ENCODE measurements around the gene NEGR1. TPM values are rescaled to one million over a fixed set of nuclear protein-coding genes. Genes with fewer than 3 reads are reported as not detected.

The NEGR1 gene
- polyA plus RNA-seq, 1 donor from 2014 or later: 47.4 TPM

DNA sequence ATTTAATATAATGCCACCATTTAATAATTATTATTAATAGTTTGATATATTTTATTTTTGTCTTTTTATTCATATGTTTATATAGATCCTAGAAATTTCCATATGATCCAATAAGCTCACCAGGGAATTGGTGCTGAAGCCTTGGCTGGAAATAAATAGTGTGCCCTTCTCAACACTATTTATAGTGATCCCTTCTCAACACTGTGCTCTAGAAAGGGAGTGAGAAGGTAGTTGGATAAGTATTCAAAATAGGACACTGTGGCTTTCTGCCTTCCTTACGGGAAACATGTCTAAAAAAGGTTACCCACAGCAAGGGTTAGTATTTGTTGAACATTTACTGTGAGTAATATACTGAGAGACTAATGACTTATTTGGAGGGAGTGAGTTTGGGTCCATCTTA lies 496.1 kb downstream of the NEGR1 start:
- H3K4me2 ChIP-seq (ENCODE audit: low read length): no peak overlapping the region
- H3F3A ChIP-seq (ENCODE audit: insufficient read depth, low read length, poor library complexity, severe bottlenecking): no peaks in the 10 kb centered on the region
- H3K9me3 ChIP-seq (ENCODE audit: low read length): no peaks in the 10 kb centered on the region
- H3K79me2 ChIP-seq (replicated peaks; ENCODE audit: insufficient read depth, low read length): no peaks in the 10 kb centered on the region
- H4K20me1 ChIP-seq (ENCODE audit: insufficient read depth): no peaks in the 10 kb centered on the region
- no peak overlapping the region for H3K9ac ChIP-seq (ENCODE audit: low read length)
- no peaks in the 10 kb centered on the region for H3K36me3 ChIP-seq (ENCODE audit: insufficient read depth, low read length)
- H2AFZ ChIP-seq (ENCODE audit: low read depth, low read length): no peak overlapping the region
- H3K9me2 ChIP-seq (ENCODE audit: insufficient read depth, low read length): no peaks in the 10 kb centered on the region
- H3K4me3 ChIP-seq (ENCODE audit: low read length): no peak overlapping the region
- H3K27ac ChIP-seq (ENCODE audit: low read length): no peak overlapping the region
- H3K27me3 ChIP-seq (ENCODE audit: insufficient read depth, low read depth, low read length): no peaks in the 10 kb centered on the region
- no peak for TF ChIP-seq EZH2 (IDR thresholded peaks at IDR 0.05; ENCODE audit: borderline replicate concordance, insufficient read depth, low read length, poor library complexity, severe bottlenecking)

DNA sequence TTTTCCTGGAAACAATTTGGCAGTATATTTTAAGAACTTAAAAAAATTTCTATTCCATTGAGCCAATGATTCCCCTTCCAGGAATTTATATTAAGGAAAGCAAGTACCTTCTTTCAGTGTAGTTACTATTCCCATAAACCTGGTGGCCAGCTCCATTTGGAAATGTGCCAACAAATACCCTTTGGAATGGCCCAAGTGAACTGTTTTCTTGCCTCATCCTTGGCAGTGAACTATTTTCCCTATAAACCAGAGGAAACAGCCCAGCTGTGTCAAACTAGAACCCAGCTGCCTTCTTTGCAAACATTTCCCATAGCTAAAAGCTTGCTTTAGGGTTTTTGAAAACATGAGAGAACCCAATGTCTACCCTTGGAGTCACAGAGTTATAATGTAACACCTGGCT lies 496.9 kb downstream of the NEGR1 start:
- Histone ChIP-seq H3K4me3 (ENCODE audit: low read length) (no peak overlapping the region), H3K27ac (ENCODE audit: low read length) (no peak overlapping the region), H4K20me1 (ENCODE audit: insufficient read depth) (no peaks in the 10 kb centered on the region), H3K79me2 (replicated peaks; ENCODE audit: insufficient read depth, low read length) (no peaks in the 10 kb centered on the region), H3F3A (ENCODE audit: insufficient read depth, low read length, poor library complexity, severe bottlenecking) (no peaks in the 10 kb centered on the region), H3K9ac (ENCODE audit: low read length) (no peak overlapping the region), H3K27me3 (ENCODE audit: insufficient read depth, low read depth, low read length) (no peaks in the 10 kb centered on the region), H3K36me3 (ENCODE audit: insufficient read depth, low read length) (no peaks in the 10 kb centered on the region), H3K9me2 (ENCODE audit: insufficient read depth, low read length) (no peaks in the 10 kb centered on the region), H2AFZ (ENCODE audit: low read depth, low read length) (no peak overlapping the region), H3K4me2 (ENCODE audit: low read length) (no peak overlapping the region), H3K9me3 (ENCODE audit: low read length) (no peaks in the 10 kb centered on the region)
- TF ChIP-seq EP300 (conservative IDR thresholded peaks at IDR 0.05; ENCODE audit: poor library complexity, severe bottlenecking) (no peak), SMC3 (conservative IDR thresholded peaks at IDR 0.05; ENCODE audit: poor library complexity) (no peak), EZH2 (IDR thresholded peaks at IDR 0.05; ENCODE audit: borderline replicate concordance, insufficient read depth, low read length, poor library complexity, severe bottlenecking) (no peak), MXI1 (conservative IDR thresholded peaks at IDR 0.05; ENCODE audit: poor library complexity, severe bottlenecking) (no peak), POLR2AphosphoS5 (IDR thresholded peaks at IDR 0.05) (no peak), RAD21 (conservative IDR thresholded peaks at IDR 0.05) (no peak), TAF1 (IDR thresholded peaks at IDR 0.05; ENCODE audit: low read depth) (no peak)
- TF ChIP-seq, protein P1, sequence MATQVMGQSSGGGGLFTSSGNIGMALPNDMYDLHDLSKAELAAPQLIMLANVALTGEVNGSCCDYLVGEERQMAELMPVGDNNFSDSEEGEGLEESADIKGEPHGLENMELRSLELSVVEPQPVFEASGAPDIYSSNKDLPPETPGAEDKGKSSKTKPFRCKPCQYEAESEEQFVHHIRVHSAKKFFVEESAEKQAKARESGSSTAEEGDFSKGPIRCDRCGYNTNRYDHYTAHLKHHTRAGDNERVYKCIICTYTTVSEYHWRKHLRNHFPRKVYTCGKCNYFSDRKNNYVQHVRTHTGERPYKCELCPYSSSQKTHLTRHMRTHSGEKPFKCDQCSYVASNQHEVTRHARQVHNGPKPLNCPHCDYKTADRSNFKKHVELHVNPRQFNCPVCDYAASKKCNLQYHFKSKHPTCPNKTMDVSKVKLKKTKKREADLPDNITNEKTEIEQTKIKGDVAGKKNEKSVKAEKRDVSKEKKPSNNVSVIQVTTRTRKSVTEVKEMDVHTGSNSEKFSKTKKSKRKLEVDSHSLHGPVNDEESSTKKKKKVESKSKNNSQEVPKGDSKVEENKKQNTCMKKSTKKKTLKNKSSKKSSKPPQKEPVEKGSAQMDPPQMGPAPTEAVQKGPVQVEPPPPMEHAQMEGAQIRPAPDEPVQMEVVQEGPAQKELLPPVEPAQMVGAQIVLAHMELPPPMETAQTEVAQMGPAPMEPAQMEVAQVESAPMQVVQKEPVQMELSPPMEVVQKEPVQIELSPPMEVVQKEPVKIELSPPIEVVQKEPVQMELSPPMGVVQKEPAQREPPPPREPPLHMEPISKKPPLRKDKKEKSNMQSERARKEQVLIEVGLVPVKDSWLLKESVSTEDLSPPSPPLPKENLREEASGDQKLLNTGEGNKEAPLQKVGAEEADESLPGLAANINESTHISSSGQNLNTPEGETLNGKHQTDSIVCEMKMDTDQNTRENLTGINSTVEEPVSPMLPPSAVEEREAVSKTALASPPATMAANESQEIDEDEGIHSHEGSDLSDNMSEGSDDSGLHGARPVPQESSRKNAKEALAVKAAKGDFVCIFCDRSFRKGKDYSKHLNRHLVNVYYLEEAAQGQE (IDR thresholded peaks at IDR 0.05; ENCODE audit: borderline replicate concordance): no peak
- TF ChIP-seq, protein P2, sequence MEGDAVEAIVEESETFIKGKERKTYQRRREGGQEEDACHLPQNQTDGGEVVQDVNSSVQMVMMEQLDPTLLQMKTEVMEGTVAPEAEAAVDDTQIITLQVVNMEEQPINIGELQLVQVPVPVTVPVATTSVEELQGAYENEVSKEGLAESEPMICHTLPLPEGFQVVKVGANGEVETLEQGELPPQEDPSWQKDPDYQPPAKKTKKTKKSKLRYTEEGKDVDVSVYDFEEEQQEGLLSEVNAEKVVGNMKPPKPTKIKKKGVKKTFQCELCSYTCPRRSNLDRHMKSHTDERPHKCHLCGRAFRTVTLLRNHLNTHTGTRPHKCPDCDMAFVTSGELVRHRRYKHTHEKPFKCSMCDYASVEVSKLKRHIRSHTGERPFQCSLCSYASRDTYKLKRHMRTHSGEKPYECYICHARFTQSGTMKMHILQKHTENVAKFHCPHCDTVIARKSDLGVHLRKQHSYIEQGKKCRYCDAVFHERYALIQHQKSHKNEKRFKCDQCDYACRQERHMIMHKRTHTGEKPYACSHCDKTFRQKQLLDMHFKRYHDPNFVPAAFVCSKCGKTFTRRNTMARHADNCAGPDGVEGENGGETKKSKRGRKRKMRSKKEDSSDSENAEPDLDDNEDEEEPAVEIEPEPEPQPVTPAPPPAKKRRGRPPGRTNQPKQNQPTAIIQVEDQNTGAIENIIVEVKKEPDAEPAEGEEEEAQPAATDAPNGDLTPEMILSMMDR (IDR thresholded peaks at IDR 0.05; ENCODE audit: poor library complexity, severe bottlenecking): no peak

DNA sequence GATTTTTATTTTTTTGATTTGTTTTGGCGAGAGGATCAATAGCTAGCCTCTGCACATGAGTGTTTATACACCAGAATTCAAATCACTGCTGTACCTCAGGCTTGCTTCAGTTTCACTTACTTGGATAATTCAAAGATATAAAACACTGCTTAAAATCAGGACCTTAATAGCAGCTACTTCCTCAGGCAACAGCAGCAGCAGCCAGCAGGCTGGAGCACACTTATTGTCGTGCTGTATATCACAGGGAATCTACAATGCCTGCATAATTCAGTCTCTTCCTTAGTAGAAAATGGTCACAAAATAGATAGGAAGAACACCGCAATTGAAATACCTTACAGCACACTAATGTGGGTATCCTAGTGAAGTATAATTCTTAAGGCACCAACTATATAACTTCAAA lies 497.3 kb downstream of the NEGR1 start:
- Histone ChIP-seq H3K9me2 (ENCODE audit: insufficient read depth, low read length) (no peaks in the 10 kb centered on the region), H3K27me3 (ENCODE audit: insufficient read depth, low read depth, low read length) (no peaks in the 10 kb centered on the region), H3K36me3 (ENCODE audit: insufficient read depth, low read length) (no peaks in the 10 kb centered on the region), H3K9me3 (ENCODE audit: low read length) (no peaks in the 10 kb centered on the region), H3K79me2 (replicated peaks; ENCODE audit: insufficient read depth, low read length) (no peaks in the 10 kb centered on the region), H2AFZ (ENCODE audit: low read depth, low read length) (no peak overlapping the region), H3K27ac (ENCODE audit: low read length) (no peak overlapping the region), H4K20me1 (ENCODE audit: insufficient read depth) (no peaks in the 10 kb centered on the region), H3F3A (ENCODE audit: insufficient read depth, low read length, poor library complexity, severe bottlenecking) (no peaks in the 10 kb centered on the region), H3K9ac (ENCODE audit: low read length) (no peak overlapping the region), H3K4me3 (ENCODE audit: low read length) (no peak overlapping the region), H3K4me2 (ENCODE audit: low read length) (no peak overlapping the region)
- no peak for TF ChIP-seq EZH2 (IDR thresholded peaks at IDR 0.05; ENCODE audit: borderline replicate concordance, insufficient read depth, low read length, poor library complexity, severe bottlenecking)
- TF ChIP-seq SMC3 (conservative IDR thresholded peaks at IDR 0.05; ENCODE audit: poor library complexity): no peak
- TF ChIP-seq RAD21 (conservative IDR thresholded peaks at IDR 0.05): no peak
- TF ChIP-seq TAF1 (IDR thresholded peaks at IDR 0.05; ENCODE audit: low read depth): no peak
- TF ChIP-seq, protein P1 (IDR thresholded peaks at IDR 0.05; ENCODE audit: borderline replicate concordance): no peak
- no peak for TF ChIP-seq MXI1 (conservative IDR thresholded peaks at IDR 0.05; ENCODE audit: poor library complexity, severe bottlenecking)
- TF ChIP-seq, protein P2 (IDR thresholded peaks at IDR 0.05; ENCODE audit: poor library complexity, severe bottlenecking): no peak
- TF ChIP-seq POLR2AphosphoS5 (IDR thresholded peaks at IDR 0.05): no peak
- TF ChIP-seq EP300 (conservative IDR thresholded peaks at IDR 0.05; ENCODE audit: poor library complexity, severe bottlenecking): no peak
